IMR-90 (cell line): Measurements from ENCODE around the gene SMIM7. TPM values are rescaled to one million over a fixed set of nuclear protein-coding genes. Genes with fewer than 3 reads are reported as not detected.

ENCODE experiments used
- ATAC-seq: fragments of 200-7000 bp; cut with Tn5 transposase; 2 replicates; pipeline ENCODE4 v1.9.1; 2020; ENCODE audit warnings: low read depth, mild to moderate bottlenecking, moderate library complexity
- BruUV-seq: library from RNA; stranded (reverse); fragments of 400-500 nt; replicated peaks from 2 replicates; lab custom pipeline; 2021; lab: Mats Ljungman, UMichigan
- CTCF ChIA-PET: fragments of 300-600 bp; formaldehyde crosslinking; extraction: SDS; loops from one replicate; lab custom pipeline; 2021; ENCODE audit warnings: antibody characterized with exemption; lab: Yijun Ruan, JAX
- POLR2A ChIA-PET: fragments of 300-600 bp; sonication (Branson Sonifier 250); formaldehyde crosslinking; loops from one replicate; lab custom pipeline; 2022; ENCODE audit warnings: antibody characterized with exemption; ENCODE audit not compliant: unreplicated experiment; lab: Charles Lee
- DNase-seq: peaks from one replicate; pipeline ENCODE4 v3.0.0; 2013
- H2AFZ ChIP-seq: replicated peaks from 2 replicates; pipeline ENCODE3; 2013; ENCODE audit warnings: low read length, mild to moderate bottlenecking; ENCODE audit not compliant: poor library complexity
- H2AK5ac ChIP-seq: 2 replicates; pipeline ENCODE4 v1.6.1; 2013; ENCODE audit warnings: low read depth, low read length, inconsistent platforms
- H2AK9ac ChIP-seq: replicated peaks from 2 replicates; pipeline ENCODE3; 2013; ENCODE audit warnings: mild to moderate bottlenecking, low read depth, low read length, moderate library complexity; ENCODE audit not compliant: poor library complexity
- H2BK120ac ChIP-seq: 2 replicates; pipeline ENCODE4 v1.6.1; 2013; ENCODE audit warnings: low read depth, low read length, inconsistent platforms
- H2BK15ac ChIP-seq: 3 replicates; pipeline ENCODE4 v1.6.1; 2013; ENCODE audit warnings: low read depth, low read length, inconsistent platforms
- H2BK20ac ChIP-seq: 2 replicates; pipeline ENCODE4 v1.6.1; 2013; ENCODE audit warnings: low read depth, mild to moderate bottlenecking, inconsistent platforms, low read length, moderate library complexity
- H2BK5ac ChIP-seq: 2 replicates; pipeline ENCODE4 v1.6.1; 2013; ENCODE audit warnings: mild to moderate bottlenecking, low read depth, low read length, inconsistent platforms; ENCODE audit not compliant: poor library complexity, severe bottlenecking
- H3K14ac ChIP-seq: replicated peaks from 2 replicates; pipeline ENCODE4 v1.6.1; 2013; ENCODE audit warnings: low read depth, low read length, inconsistent platforms
- H3K18ac ChIP-seq: 2 replicates; pipeline ENCODE4 v1.6.1; 2013; ENCODE audit warnings: low read depth, low read length, control low read depth
- H3K23ac ChIP-seq: 2 replicates; pipeline ENCODE4 v1.6.1; 2013; ENCODE audit warnings: low read depth, low read length, inconsistent platforms
- H3K27ac ChIP-seq: 2 replicates; pipeline ENCODE4 v1.5.1; 2013; ENCODE audit warnings: mild to moderate bottlenecking, control low read depth, low read length; ENCODE audit not compliant: insufficient read depth
- H3K27me3 ChIP-seq: 2 replicates; pipeline ENCODE4 v1.6.1; 2013; ENCODE audit warnings: low read length; ENCODE audit not compliant: control insufficient read depth, insufficient read depth
- H3K36me3 ChIP-seq: 2 replicates; pipeline ENCODE4 v1.6.1; 2013; ENCODE audit warnings: low read length, mixed read lengths; ENCODE audit not compliant: control insufficient read depth, insufficient read depth
- H3K4ac ChIP-seq: 2 replicates; pipeline ENCODE4 v1.6.1; 2013; ENCODE audit warnings: low read depth, low read length, inconsistent platforms
- H3K4me1 ChIP-seq: 2 replicates; pipeline ENCODE4 v1.6.1; 2013; ENCODE audit warnings: low read length, mixed read lengths; ENCODE audit not compliant: control insufficient read depth, insufficient read depth
- H3K4me2 ChIP-seq: 2 replicates; pipeline ENCODE4 v1.6.1; 2013; ENCODE audit warnings: low read depth, mild to moderate bottlenecking, control low read depth, low read length, moderate library complexity
- H3K4me3 ChIP-seq: 2 replicates; pipeline ENCODE4 v1.5.1; 2013; ENCODE audit warnings: low read depth, mild to moderate bottlenecking, control low read depth, low read length, moderate library complexity; ENCODE audit not compliant: insufficient read depth
- H3K56ac ChIP-seq: 2 replicates; pipeline ENCODE4 v1.6.1; 2013; ENCODE audit warnings: low read length, inconsistent platforms; ENCODE audit not compliant: insufficient read depth; ENCODE audit errors: extremely low read depth
- H3K79me1 ChIP-seq, 2 experiments: 2 replicates each; pipeline ENCODE4 v1.6.1; 2013; ENCODE audit warnings: low read length in 2 of 2, inconsistent platforms in 1 of 2, low read depth in 1 of 2
- H3K9ac ChIP-seq: 2 replicates; pipeline ENCODE4 v1.6.1; 2013; ENCODE audit warnings: low read depth, low read length, control low read depth
- H3K9me1 ChIP-seq: 2 replicates; pipeline ENCODE4 v1.6.1; 2013; ENCODE audit warnings: low read length, inconsistent platforms; ENCODE audit not compliant: insufficient read depth
- H3K9me3 ChIP-seq: 2 replicates; pipeline ENCODE4 v1.6.1; 2013; ENCODE audit warnings: low read length; ENCODE audit not compliant: control insufficient read depth, insufficient read depth
- H4K20me1 ChIP-seq: 2 replicates; pipeline ENCODE4 v1.6.1; 2013; ENCODE audit warnings: low read length, inconsistent platforms; ENCODE audit not compliant: insufficient read depth
- H4K5ac ChIP-seq: 2 replicates; pipeline ENCODE4 v1.6.1; 2013; ENCODE audit warnings: mild to moderate bottlenecking, low read depth, low read length, control low read depth
- H4K8ac ChIP-seq, 2 experiments: 2 replicates each; pipeline ENCODE4 v1.6.1; 2013; ENCODE audit warnings: low read depth in 2 of 2, low read length in 2 of 2, control low read depth in 1 of 2, inconsistent platforms in 1 of 2
- H4K91ac ChIP-seq: 2 replicates; pipeline ENCODE4 v1.6.1; 2013; ENCODE audit warnings: low read depth, low read length, inconsistent platforms; ENCODE audit not compliant: insufficient read depth
- NFE2L2 ChIP-seq: fragments of 150-350 bp; IDR thresholded peaks from 2 replicates; pipeline ENCODE4 v1.6.1; 2016; ENCODE audit warnings: low read depth, mild to moderate bottlenecking, low read length
- WGBS, 2 experiments: methylation state at CpG; one replicate each; pipeline versions ENCODE4 v1.1.5 to v1.1.7; 2013; ENCODE audit warnings: missing lambda C conversion rate in 2 of 2; ENCODE audit not compliant: insufficient read length in 1 of 2; ENCODE audit errors: extremely low coverage in 2 of 2; 5-methylcytosine and 5-hydroxymethylcytosine counted together
- dilution Hi-C: fragments of 300-500 bp; cut with HindIII; formaldehyde crosslinking; loops from one replicate; pipeline ENCODE4 v1.14.3; 2018; ENCODE audit warnings: low sequenced_read_pairs; ENCODE audit not compliant: unreplicated experiment
- in situ Hi-C: fragments of 300-500 bp; cut with MboI; formaldehyde crosslinking; loops from 3 replicates; pipeline ENCODE4 v1.14.3; 2019; ENCODE audit warnings: low sequenced_read_pairs, inconsistent platforms, mixed read lengths
- intact Hi-C: fragments of 100-400 bp; cut with micrococcal nuclease; formaldehyde crosslinking; loops from 2 replicates; pipeline ENCODE4 v1.10.0; 2022
- polyA plus RNA-seq, 3 experiments: library from polyadenylated mRNA; depleted of rRNA; stranded (reverse); fragments of >200 nt; gene quantifications; 2 replicates each; pipeline ENCODE4 v1.2.3, GENCODE V29; 2012; ENCODE audit warnings: low replicate concordance in 1 of 3
- total RNA-seq: library from RNA; depleted of rRNA; stranded (reverse); fragments of >200 nt; gene quantifications from 2 replicates; pipeline ENCODE4 v1.2.3, GENCODE V29; 2012; rRNA removed

Gene SMIM7
- total and polyA plus RNA-seq, 2 of the 4 experiments (the other 2 are of a cell fraction): 55.7 to 64.8 TPM

GRCh38 chr19:16596399-16596798, 63.5 kb downstream of the SMIM7 start:
- Histone ChIP-seq H3K27me3 (no peaks in the 10 kb centered on the region), H3K18ac (no peak overlapping the region), H2BK20ac (no peak overlapping the region), H4K91ac (no peak overlapping the region), H3K4me1 (peaks cover 6% of the 10 kb centered on the region; the same call in 1 of the 2 replicates), H3K9ac (no peak overlapping the region), H2AK9ac (no peak overlapping the region), H2AK5ac (no peak overlapping the region), H3K36me3 (no peaks in the 10 kb centered on the region), H3K56ac (no peak overlapping the region), H4K8ac (no peak overlapping the region), H3K23ac (no peak overlapping the region), H3K4me2 (no peak overlapping the region), H3K79me1 (peaks cover 30 to 96% of the 10 kb centered on the region in 2 experiments), H2BK120ac (no peak overlapping the region), H4K20me1 (peaks cover 100% of the 10 kb centered on the region), H3K9me3 (no peaks in the 10 kb centered on the region), H2BK15ac (no peak overlapping the region), H3K4me3 (no peak overlapping the region), H3K9me1 (peaks cover 58% of the 10 kb centered on the region), H4K5ac (no peak overlapping the region), H2AFZ (peak overlapping the region; percentile 18), H3K27ac (no peak overlapping the region), H3K14ac (no peak overlapping the region), H3K4ac (no peak overlapping the region), H2BK5ac (no peak overlapping the region)
- ATAC-seq: no peak
- no peak for DNase-seq
- TF ChIP-seq NFE2L2: no peak
- intact Hi-C loops: no loop called here
- no TSS peak for BruUV-seq
- ChIA-PET CTCF (no interaction called here), POLR2A (no interaction called here)
- in situ Hi-C loops: no loop called here
- dilution Hi-C loops: no loop called here
- WGBS, 2 experiments: no CpG with 5 or more reads among the region's 9 CpGs

Other genes starting within 250 kb of the SMIM7 start
- 7.5 and 9.2 TPM in 2 replicates for gene EPS15L1, start 188.2 kb downstream of the SMIM7 start, total RNA-seq
- gene EPS15L1, start 188.2 kb downstream of the SMIM7 start, polyA plus RNA-seq (2012; rRNA removed): 21.7 and 22.1 TPM in 2 replicates
- gene CALR3, start 164.0 kb downstream of the SMIM7 start, total RNA-seq: not detected in 2 replicates
- not detected in 2 replicates for gene CALR3, start 164.0 kb downstream of the SMIM7 start, polyA plus RNA-seq (2012; rRNA removed)
- 1.4 and 1.7 TPM in 2 replicates for gene C19orf44, start 163.8 kb downstream of the SMIM7 start, total RNA-seq
- 3.8 and 4.1 TPM in 2 replicates for gene C19orf44, start 163.8 kb downstream of the SMIM7 start, polyA plus RNA-seq (2012; rRNA removed)
- gene CHERP, start 117.7 kb downstream of the SMIM7 start, total RNA-seq: 0.54 and 1.1 TPM in 2 replicates
- gene CHERP, start 117.7 kb downstream of the SMIM7 start, polyA plus RNA-seq (2012; rRNA removed): 13.5 and 15.6 TPM in 2 replicates
- 22.6 and 25.8 TPM in 2 replicates for gene SLC35E1, start 87.7 kb downstream of the SMIM7 start, total RNA-seq
- 38.0 and 46.7 TPM in 2 replicates for gene SLC35E1, start 87.7 kb downstream of the SMIM7 start, polyA plus RNA-seq (2012; rRNA removed)
- gene MED26, start 31.9 kb downstream of the SMIM7 start, total RNA-seq: 2.0 and 2.8 TPM in 2 replicates
- gene MED26, start 31.9 kb downstream of the SMIM7 start, polyA plus RNA-seq (2012; rRNA removed): 4.0 and 4.9 TPM in 2 replicates
- gene TMEM38A, start 995 bp upstream of the SMIM7 start, total RNA-seq: 1.4 and 2.0 TPM in 2 replicates
- gene TMEM38A, start 995 bp upstream of the SMIM7 start, polyA plus RNA-seq (2012; rRNA removed): 1.3 and 2.2 TPM in 2 replicates
- gene NWD1, start 59.7 kb upstream of the SMIM7 start, total RNA-seq: not detected in 2 replicates
- not detected in 2 replicates for gene NWD1, start 59.7 kb upstream of the SMIM7 start, polyA plus RNA-seq (2012; rRNA removed)
- gene SIN3B, start 169.3 kb upstream of the SMIM7 start, total RNA-seq: 7.9 and 9.2 TPM in 2 replicates
- 40.0 and 51.2 TPM in 2 replicates for gene SIN3B, start 169.3 kb upstream of the SMIM7 start, polyA plus RNA-seq (2012; rRNA removed)
- gene F2RL3, start 228.9 kb upstream of the SMIM7 start, total RNA-seq: not detected in 2 replicates
- gene F2RL3, start 228.9 kb upstream of the SMIM7 start, polyA plus RNA-seq (2012; rRNA removed): 0.03 TPM in 1 of 2 replicates, not detected in the other